Measurements from ENCODE around the gene ABCD2.

- TF ChIP-seq CTCF (IDR thresholded peaks at IDR 0.05; ENCODE audit: insufficient read depth, low read depth, low read length) (no peak), EZH2 (IDR thresholded peaks at IDR 0.05; ENCODE audit: insufficient read depth, low read length) (no peak)
Measured at GRCh38 chr12:39619660-39620433, at the start of gene ABCD2.

Measured in astrocyte (in vitro differentiated cells and primary cell).